HepG2 (cell line): ENCODE measurements around the gene IL17RC. TPM values are rescaled to one million over a fixed set of nuclear protein-coding genes. Genes with fewer than 3 reads are reported as not detected.

Experiments
- ATAC-seq: fragments of 200-7000 bp; cut with Tn5 transposase; 3 replicates; pipeline ENCODE4 v1.9.1; 2020; ENCODE audit warnings: mild to moderate bottlenecking, moderate library complexity
- BruUV-seq: library from RNA; stranded (reverse); fragments of 400-500 nt; replicated peaks from 2 replicates; lab custom pipeline; 2021; lab: Mats Ljungman, UMichigan
- CTCF ChIA-PET: fragments of 300-600 bp; formaldehyde crosslinking; extraction: SDS; loops from one replicate; lab custom pipeline; 2021; ENCODE audit warnings: low total read pairs, inconsistent platforms, low intra/inter-chr PET ratio; lab: Yijun Ruan, JAX
- POLR2A ChIA-PET: fragments of 350-600 bp; sonication (Branson Sonifier 250); formaldehyde crosslinking; loops from one replicate; lab custom pipeline; 2020; ENCODE audit warnings: antibody characterized with exemption, inconsistent platforms; lab: Yijun Ruan, JAX
- DNase-seq: peaks from one replicate; pipeline ENCODE4 v3.0.0-alpha.2; 2015; ENCODE audit warnings: low spot score
- FAIRE-seq: peaks from 3 replicates; lab custom pipeline; 2011; peaks lifted over from hg19 to GRCh38; lab: Jason Lieb, UNC
- H2AFZ ChIP-seq: one replicate; pipeline ENCODE4 v1.6.1; 2011; ENCODE audit warnings: low read length, inconsistent platforms
- H3K27ac ChIP-seq: fragments of 300-600 bp; 3 replicates; pipeline ENCODE4 v1.8.0; 2011; ENCODE audit warnings: mixed run types, mild to moderate bottlenecking, mixed read lengths, low read length, inconsistent platforms; ENCODE audit not compliant: insufficient read depth; ENCODE audit errors: extremely low read length
- H3K27me3 ChIP-seq, 2 experiments: fragments of 200-600 bp in 1 of 2; 2 replicates in 1 of 2; 3 replicates in 1 of 2; pipeline versions ENCODE4 v1.6.0 to v1.8.0; 2011; ENCODE audit warnings: low read length in 2 of 2, mild to moderate bottlenecking in 2 of 2, moderate library complexity in 2 of 2, inconsistent platforms in 1 of 2; ENCODE audit not compliant: insufficient read depth in 2 of 2, control insufficient read depth in 1 of 2
- H3K36me3 ChIP-seq, 2 experiments: fragments of 200-600 bp in 1 of 2; replicated peaks in 1 of 2; 2 replicates in 1 of 2; 3 replicates in 1 of 2; pipeline versions ENCODE4 v1.5.1 to v1.8.0; 2011; ENCODE audit warnings: low read length in 2 of 2, inconsistent platforms in 1 of 2; ENCODE audit not compliant: insufficient read depth in 2 of 2, control insufficient read depth in 1 of 2
- H3K4me1 ChIP-seq: 2 replicates; pipeline ENCODE4 v1.5.1; 2012; ENCODE audit warnings: low read length, inconsistent platforms; ENCODE audit not compliant: insufficient read depth
- H3K4me2 ChIP-seq: 2 replicates; pipeline ENCODE4 v1.6.0; 2011; ENCODE audit warnings: low read depth, low read length, inconsistent platforms
- H3K4me3 ChIP-seq, 3 experiments: fragments of 200-600 bp in 1 of 3; sonication (generic), shearing (Covaris generic) in 1 of 3; replicated peaks in 1 of 3; 2 replicates each; pipeline ENCODE4 v1.5.1; 2011 to 2016; ENCODE audit warnings: low read length in 3 of 3, inconsistent platforms in 2 of 3, low read depth in 2 of 3, mild to moderate bottlenecking in 2 of 3, control low read depth in 1 of 3, mixed read lengths in 1 of 3; ENCODE audit not compliant: insufficient read depth in 1 of 3
- H3K79me2 ChIP-seq: one replicate; pipeline ENCODE4 v1.6.1; 2011; ENCODE audit warnings: low read length, inconsistent platforms; ENCODE audit not compliant: insufficient read depth
- H3K9ac ChIP-seq: 2 replicates; pipeline ENCODE4 v1.6.0; 2011; ENCODE audit warnings: mild to moderate bottlenecking, low read depth, low read length, inconsistent platforms; ENCODE audit not compliant: insufficient read depth
- H3K9me3 ChIP-seq: 2 replicates; pipeline ENCODE4 v1.5.1; 2012; ENCODE audit warnings: mild to moderate bottlenecking, low read length
- H4K20me1 ChIP-seq: 2 replicates; pipeline ENCODE4 v1.6.0; 2011; ENCODE audit warnings: inconsistent platforms, mild to moderate bottlenecking, low read length, moderate library complexity; ENCODE audit not compliant: insufficient read depth
- ATF1 ChIP-seq: IDR thresholded peaks from 2 replicates; pipeline ENCODE4 v1.6.1; 2016; ENCODE audit warnings: mild to moderate bottlenecking, control low read depth
- BCL3 ChIP-seq: sonication (generic); formaldehyde crosslinking; IDR thresholded peaks from 2 replicates; pipeline ENCODE4 v1.5.1; 2020; ENCODE audit warnings: mild to moderate bottlenecking, missing genetic modification reagents, moderate library complexity
- DNMT1 ChIP-seq: sonication (generic); formaldehyde crosslinking; IDR thresholded peaks from 2 replicates; pipeline ENCODE4 v1.5.1; 2020; ENCODE audit warnings: mild to moderate bottlenecking, missing genetic modification reagents
- FUBP1 ChIP-seq: sonication (generic); formaldehyde crosslinking; IDR thresholded peaks from 2 replicates; pipeline ENCODE4 v1.5.1; 2020; ENCODE audit warnings: missing genetic modification reagents, mild to moderate bottlenecking, borderline replicate concordance
- GPN1 ChIP-seq: sonication (generic); formaldehyde crosslinking; IDR thresholded peaks from 2 replicates; pipeline ENCODE4 v1.5.1; 2020; ENCODE audit warnings: missing genetic modification reagents, borderline replicate concordance
- IRX3 ChIP-seq: sonication (generic); formaldehyde crosslinking; IDR thresholded peaks from 2 replicates; pipeline ENCODE4 v1.8.1; 2023; ENCODE audit warnings: mild to moderate bottlenecking, low read depth, missing genetic modification reagents, borderline replicate concordance
- MLLT10 ChIP-seq: sonication (generic); formaldehyde crosslinking; IDR thresholded peaks from 2 replicates; pipeline ENCODE4 v1.4.0; 2020; ENCODE audit warnings: missing genetic modification reagents
- NONO ChIP-seq, 2 experiments: fragments of 450-650 bp in 1 of 2; sonication (generic) in 1 of 2; formaldehyde crosslinking in 1 of 2; IDR thresholded peaks in 1 of 2; conservative IDR thresholded peaks in 1 of 2; 2 replicates each; pipeline versions ENCODE4 v1.6.1 to v1.8.0; 2017 to 2022; ENCODE audit warnings: mild to moderate bottlenecking in 1 of 2, missing genetic modification reagents in 1 of 2, moderate library complexity in 1 of 2
- TRIM24 ChIP-seq: sonication (generic); formaldehyde crosslinking; IDR thresholded peaks from 2 replicates; pipeline ENCODE4 v1.8.0; 2022; ENCODE audit warnings: mild to moderate bottlenecking, missing genetic modification reagents
- TSC22D2 ChIP-seq: sonication (generic); formaldehyde crosslinking; IDR thresholded peaks from 2 replicates; pipeline ENCODE4 v1.5.1; 2020; ENCODE audit warnings: missing genetic modification reagents, mild to moderate bottlenecking, borderline replicate concordance
- ZFP41 ChIP-seq: sonication (generic); formaldehyde crosslinking; IDR thresholded peaks from 2 replicates; pipeline ENCODE4 v1.4.0; 2020; ENCODE audit warnings: mild to moderate bottlenecking, missing genetic modification reagents, borderline replicate concordance
- ZKSCAN5 ChIP-seq: sonication (generic); formaldehyde crosslinking; IDR thresholded peaks from 2 replicates; pipeline ENCODE4 v1.5.1; 2020; ENCODE audit warnings: mild to moderate bottlenecking, missing genetic modification reagents
- ZNF124 ChIP-seq: sonication (generic); formaldehyde crosslinking; IDR thresholded peaks from 2 replicates; pipeline ENCODE4 v1.4.0; 2020; ENCODE audit warnings: missing genetic modification reagents
- ZNF333 ChIP-seq: sonication (generic); formaldehyde crosslinking; IDR thresholded peaks from 2 replicates; pipeline ENCODE4 v1.4.0; 2020; ENCODE audit warnings: mild to moderate bottlenecking, missing genetic modification reagents, borderline replicate concordance
- ZNF362 ChIP-seq: sonication (generic); formaldehyde crosslinking; IDR thresholded peaks from 2 replicates; pipeline ENCODE4 v1.4.0; 2020; ENCODE audit warnings: missing genetic modification reagents, mild to moderate bottlenecking, borderline replicate concordance
- ZNF543 ChIP-seq: sonication (generic); formaldehyde crosslinking; IDR thresholded peaks from 2 replicates; pipeline ENCODE4 v1.4.0; 2020; ENCODE audit warnings: mild to moderate bottlenecking, missing genetic modification reagents
- ZNF777 ChIP-seq: sonication (generic); formaldehyde crosslinking; IDR thresholded peaks from 2 replicates; pipeline ENCODE4 v1.4.0; 2020; ENCODE audit warnings: missing genetic modification reagents
- WGBS: methylation state at CpG from one replicate; pipeline ENCODE4 v1.1.6; 2017; ENCODE audit warnings: low lambda C conversion rate; 5-methylcytosine and 5-hydroxymethylcytosine counted together
- in situ Hi-C: cut with HindIII; loops from 2 replicates; pipeline ENCODE4 v1.10.0; 2017; ENCODE audit warnings: low pct_unique_long_range_greater_than_20kb; ENCODE audit not compliant: extremely low pct_ligation_motif_present
- intact Hi-C: fragments of 100-400 bp; cut with micrococcal nuclease; formaldehyde crosslinking; loops from one replicate; pipeline ENCODE4 v1.10.0; 2022; ENCODE audit not compliant: unreplicated experiment
- polyA plus RNA-seq, 8 experiments: library from polyadenylated mRNA; depleted of rRNA in 3 of 8; stranded (reverse) in 7 of 8; unstranded in 1 of 8; fragments of >200 nt; fragmentation: Illumina TruSeq in 4 of 8; extraction: Trizol in 4 of 8; gene quantifications; 2 replicates each; pipeline versions ENCODE4 v1.2.1 to v1.2.3, GENCODE V29; 2011 to 2016; ENCODE audit warnings: low read depth in 4 of 8, missing spikeins in 1 of 8, mixed read lengths in 1 of 8; ENCODE audit not compliant: insufficient read depth in 1 of 8
- total RNA-seq, 5 experiments: library from RNA; depleted of rRNA; stranded (reverse); fragments of >200 nt; fragmentation: Illumina TruSeq; extraction: Trizol; gene quantifications; 2 replicates each; pipeline ENCODE4 v1.2.3, GENCODE V29; 2016; ENCODE audit warnings: low read depth in 1 of 5
- TF ChIP-seq, protein P1 (sequence below): sonication (generic); formaldehyde crosslinking; IDR thresholded peaks from 2 replicates; pipeline ENCODE4 v1.4.0; 2020; ENCODE audit warnings: missing genetic modification reagents

The IL17RC gene
- total and polyA plus RNA-seq, 2 of the 13 experiments (the other 11 are each of a cell fraction or from before 2014, with no cell fraction given), result 20.7 to 24.0 TPM

- FAIRE-seq, result no peak
- TF ChIP-seq ZNF543 (CRISPR knock-in tag) (peak; percentile 54; the same call in 1 of the 2 replicates), BCL3 (CRISPR knock-in tag) (peak; percentile 82), ATF1 (CRISPR knock-in tag) (no peak), DNMT1 (CRISPR knock-in tag) (0 out of 2 replicates have a peak, but pooled peaks have one; percentile 58), ZNF124 (peak; percentile 79; the same call in 1 of the 2 replicates), ZNF362 (CRISPR knock-in tag) (peak; percentile 57; the same call in 1 of the 2 replicates), MLLT10 (no peak), ZKSCAN5 (CRISPR knock-in tag) (no peak), TSC22D2 (peak; percentile 70; the same call in 1 of the 2 replicates), ZNF333 (peak; percentile 95), ZFP41 (CRISPR knock-in tag) (peak; percentile 74), ZNF777 (peak; percentile 82), TRIM24 (no peak), NONO (IDR thresholded peaks at IDR 0.05) (no peak), NONO (CRISPR knock-in tag; conservative IDR thresholded peaks at IDR 0.05) (0 out of 2 replicates have a peak, but pooled peaks have one; percentile 55), FUBP1 (0 out of 2 replicates have a peak, but pooled peaks have one; percentile 27), GPN1 (CRISPR knock-in tag) (no peak; the same call in 1 of the 2 replicates), IRX3 (CRISPR knock-in tag) (peak; percentile 39; the same call in 1 of the 2 replicates)
- TF ChIP-seq, protein P1, sequence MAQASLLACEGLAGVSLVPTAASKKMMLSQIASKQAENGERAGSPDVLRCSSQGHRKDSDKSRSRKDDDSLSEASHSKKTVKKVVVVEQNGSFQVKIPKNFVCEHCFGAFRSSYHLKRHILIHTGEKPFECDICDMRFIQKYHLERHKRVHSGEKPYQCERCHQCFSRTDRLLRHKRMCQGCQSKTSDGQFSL (CRISPR knock-in tag), result peak; percentile 18; the same call in 1 of the 2 replicates
These were observed 26.4 kb upstream of the IL17RC start, which contains the start of gene JAGN1 for GRCh38 chr3:9890249-9891071. JAGN1 (plus strand) TSS chr3:9890610; CDS start chr3:9890723, 113 bp downstream.

More at GRCh38 chr3:9890249-9891071, 26.4 kb upstream of the IL17RC start, which contains the start of gene JAGN1:
- H3K4me1 ChIP-seq, result peaks cover 50% of the 10 kb centered on the region
- peak within 1 kb of the TSS; percentile 98 for H3K9ac ChIP-seq
- H3K27ac ChIP-seq, result peak within 1 kb of the TSS; percentile 92
- under 1% methylated on average over 42 of the region's 62 CpGs for WGBS
- H3K79me2 ChIP-seq, result peaks cover 26% of the 10 kb centered on the region
- peak within 1 kb of the TSS; percentile 76 for H3K4me2 ChIP-seq
- intact Hi-C loops, result loop anchor here (1.0 kb wide), 1 partner anchor 28 kb away; no protein-coding TSS in a partner anchor
- ATAC-seq, result peak; percentile 85
- peak; percentile 77 for DNase-seq
- no peaks in the 10 kb centered on the region for H3K9me3 ChIP-seq
- H4K20me1 ChIP-seq, result no peaks in the 10 kb centered on the region
- TSS peak; percentile 77 for BruUV-seq
- ChIA-PET POLR2A (interaction anchor here (0.8 to 3.8 kb wide), 12 partner anchors 7 to 98 kb away, joined by 3 to 36 read pairs (median 6); partner anchors contain the start of genes ARPC4, CIDEC, CRELD1 and IL17RC), CTCF (no interaction called here)
- H3K36me3 ChIP-seq, result peaks cover 3 to 9% of the 10 kb centered on the region in 2 experiments; a peak in 4 of 5 replicates
- H3K4me3 ChIP-seq, result peak within 1 kb of the TSS; percentile 85 to 99 (median 98)
- H2AFZ ChIP-seq, result no peak within 1 kb of the TSS
- H3K27me3 ChIP-seq, result no peaks in the 10 kb centered on the region; a peak in 1 of 5 replicates
- in situ Hi-C loops, result no loop called here
